ENCODE results near the gene PRXL2A.
"Not testable (repeated sequence)": the region's sequence is repeated elsewhere in the genome, so short reads cannot be mapped to it uniquely, and the experiment has no call there.

PRXL2A gene, protein sequence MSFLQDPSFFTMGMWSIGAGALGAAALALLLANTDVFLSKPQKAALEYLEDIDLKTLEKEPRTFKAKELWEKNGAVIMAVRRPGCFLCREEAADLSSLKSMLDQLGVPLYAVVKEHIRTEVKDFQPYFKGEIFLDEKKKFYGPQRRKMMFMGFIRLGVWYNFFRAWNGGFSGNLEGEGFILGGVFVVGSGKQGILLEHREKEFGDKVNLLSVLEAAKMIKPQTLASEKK

DNA sequence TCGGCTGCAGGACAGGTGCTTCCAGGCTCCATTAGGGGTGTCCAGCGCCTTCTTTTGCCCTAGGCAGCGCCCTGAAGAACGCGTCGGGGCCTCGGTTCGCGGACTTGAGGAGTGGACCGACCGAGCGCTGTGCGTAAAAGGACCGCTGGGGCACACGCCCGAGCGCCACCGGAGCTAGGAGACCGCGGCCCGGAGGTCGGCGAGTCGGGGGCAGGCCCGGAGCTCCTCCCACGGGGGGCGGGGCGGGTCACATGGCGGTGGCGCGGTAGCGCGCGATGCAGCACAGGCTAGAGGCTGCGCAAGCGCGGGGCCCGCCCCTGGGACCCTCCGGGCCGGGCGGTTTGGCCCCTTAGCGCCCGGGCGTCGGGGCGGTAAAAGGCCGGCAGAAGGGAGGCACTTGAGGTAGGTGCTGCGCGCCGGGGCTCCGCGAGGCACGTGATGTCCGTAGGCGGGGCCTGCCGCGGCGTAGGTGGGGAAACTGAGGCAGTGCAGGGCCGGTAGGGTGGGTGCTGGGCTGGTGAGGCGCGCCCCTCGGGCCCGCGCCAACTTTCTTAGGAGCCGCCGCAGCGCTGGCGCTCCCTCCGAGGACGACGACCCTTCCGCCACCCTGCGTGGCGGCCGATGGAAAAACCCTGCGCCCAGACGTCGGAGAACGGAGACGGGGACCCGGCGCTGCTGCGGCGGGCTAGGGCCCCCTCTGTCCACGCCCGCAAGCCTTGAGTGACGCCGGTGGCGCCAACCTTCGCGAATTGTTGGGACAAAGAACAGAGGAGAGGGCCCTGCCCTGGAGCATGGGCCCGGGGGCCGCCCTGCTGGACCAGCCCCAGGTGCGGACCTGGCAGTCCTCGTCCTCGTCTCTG, at the start of gene PRXL2A:
TSS of gene PRXL2A (plus strand) at position 310 of the 860 bp plus-strand sequence. CDS start 11,917 bp downstream, outside the sequence.
- peak; percentile 75 for DNase-seq (ENCODE audit: low read depth)

DNA sequence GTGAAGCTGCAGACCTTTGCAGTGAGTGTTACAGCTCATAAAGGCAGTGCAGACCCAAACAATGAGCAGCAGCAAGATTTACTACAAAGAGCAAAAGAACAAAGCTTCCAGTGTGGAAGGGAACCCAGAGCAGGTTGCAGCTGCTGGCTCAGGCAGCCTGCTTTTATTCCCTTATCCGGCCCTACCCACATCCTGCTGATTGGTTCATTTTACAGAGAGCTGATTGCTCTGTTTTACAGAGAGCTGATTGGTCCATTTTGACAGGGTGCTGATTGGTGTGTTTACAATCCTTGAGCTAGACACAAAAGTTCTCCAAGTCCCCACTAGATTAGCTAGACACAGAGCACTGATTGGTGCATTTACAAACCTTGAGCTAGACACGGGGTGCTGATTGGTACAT, 49.4 kb upstream of the PRXL2A start:
- DNase-seq (ENCODE audit: low read depth) = not testable (repeated sequence)

DNA sequence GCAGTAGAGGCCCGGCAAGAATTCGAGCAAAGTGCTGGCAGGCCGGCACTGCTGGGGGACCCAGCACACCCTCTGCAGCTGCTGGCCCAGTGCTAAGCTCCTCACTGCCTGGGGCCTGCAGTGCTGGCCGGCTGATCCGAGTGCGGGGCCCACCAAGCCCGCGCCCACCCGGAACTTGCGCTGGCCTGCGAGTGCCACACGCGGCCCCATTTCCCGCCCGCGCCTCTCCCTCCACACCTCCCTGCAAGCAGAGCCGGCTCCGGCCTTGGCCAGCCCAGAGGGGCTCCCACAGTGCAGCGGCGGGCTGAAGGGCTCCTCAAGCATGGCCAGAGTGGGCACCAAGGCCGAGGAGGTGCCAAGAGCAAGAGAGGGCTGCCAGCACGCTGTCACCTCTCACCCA, 48.7 kb upstream of the PRXL2A start:
- DNase-seq (ENCODE audit: low read depth) = no peak

DNA sequence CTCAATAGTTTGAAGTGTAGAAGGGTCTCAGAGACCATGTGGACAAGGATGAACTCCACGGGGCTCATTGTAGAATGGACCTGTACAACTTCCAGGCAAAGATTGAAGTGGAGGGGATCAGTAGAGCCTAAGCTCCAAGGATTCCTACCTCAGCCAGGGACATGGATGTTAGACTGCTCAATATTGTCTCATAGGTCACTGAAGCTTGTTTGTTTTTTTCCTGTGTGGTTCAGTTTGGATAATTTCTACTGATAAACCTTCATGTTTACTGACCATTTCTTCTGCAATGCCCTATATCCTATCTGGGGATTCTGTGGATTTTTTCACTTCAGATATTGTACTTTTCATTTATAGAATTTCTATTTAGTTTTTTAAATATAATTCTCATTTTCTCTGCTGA, 42.8 kb upstream of the PRXL2A start:
- DNase-seq (ENCODE audit: low read depth) = no peak

DNA sequence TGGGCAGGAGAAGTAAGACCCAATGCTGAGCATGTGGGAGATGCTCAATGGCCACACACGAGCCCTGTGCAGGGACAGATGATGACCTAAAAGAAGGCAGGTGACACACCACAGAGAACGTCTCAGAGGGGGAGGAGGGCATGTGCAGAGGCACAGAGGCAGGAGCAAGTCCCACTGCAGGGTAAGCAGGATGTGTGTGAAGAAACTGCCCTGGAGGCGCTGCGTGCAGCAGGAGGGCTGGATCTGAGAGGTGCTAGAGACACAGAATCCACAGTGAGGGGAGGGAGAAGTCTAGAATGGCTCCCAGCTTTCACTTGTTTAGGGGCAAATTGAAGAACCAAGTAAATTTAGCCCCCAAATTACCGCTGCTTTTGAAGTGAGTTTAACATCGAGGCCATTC, 36.9 kb upstream of the PRXL2A start:
- DNase-seq (ENCODE audit: low read depth) = no peak

DNA sequence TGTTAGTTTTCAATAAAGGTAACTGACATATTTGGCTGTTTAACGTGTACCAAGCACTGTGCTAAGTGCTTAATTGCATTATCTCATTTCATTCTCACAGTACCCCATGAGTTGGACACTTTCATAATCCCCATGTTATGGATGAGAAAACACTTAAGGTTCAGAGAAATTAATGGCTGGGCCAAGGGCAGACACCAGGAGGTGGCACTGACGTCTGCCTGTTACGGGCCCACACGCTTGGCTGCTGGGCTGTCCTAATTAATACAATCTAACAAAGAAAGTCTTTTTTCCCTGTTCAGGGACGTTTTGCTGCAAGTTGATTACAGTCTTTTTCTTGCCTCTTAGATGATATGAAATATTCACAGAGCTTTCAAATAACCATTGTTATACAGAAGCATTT, 35.7 kb upstream of the PRXL2A start:
- no peak for DNase-seq (ENCODE audit: low read depth)

DNA sequence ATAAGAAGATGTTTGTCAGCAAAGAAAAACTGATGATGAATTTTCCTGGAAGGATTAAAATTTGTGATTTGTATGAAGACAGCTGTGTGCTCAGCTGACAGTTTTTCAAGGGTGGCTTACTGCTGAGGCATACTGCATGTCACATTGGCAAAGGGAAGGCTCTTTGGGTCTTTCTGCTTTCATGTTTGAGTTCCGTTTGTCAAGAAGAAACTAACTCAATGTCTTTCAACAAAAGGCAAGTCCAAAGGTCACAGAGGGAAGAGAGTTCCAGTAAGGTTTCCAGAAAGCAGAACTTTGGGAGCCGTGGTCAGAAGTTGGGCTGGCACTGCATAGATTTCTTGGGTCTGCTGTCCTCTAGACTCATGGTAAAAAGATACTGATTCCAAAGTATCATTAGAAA, 34.8 kb upstream of the PRXL2A start:
- DNase-seq (ENCODE audit: low read depth) = no peak

DNA sequence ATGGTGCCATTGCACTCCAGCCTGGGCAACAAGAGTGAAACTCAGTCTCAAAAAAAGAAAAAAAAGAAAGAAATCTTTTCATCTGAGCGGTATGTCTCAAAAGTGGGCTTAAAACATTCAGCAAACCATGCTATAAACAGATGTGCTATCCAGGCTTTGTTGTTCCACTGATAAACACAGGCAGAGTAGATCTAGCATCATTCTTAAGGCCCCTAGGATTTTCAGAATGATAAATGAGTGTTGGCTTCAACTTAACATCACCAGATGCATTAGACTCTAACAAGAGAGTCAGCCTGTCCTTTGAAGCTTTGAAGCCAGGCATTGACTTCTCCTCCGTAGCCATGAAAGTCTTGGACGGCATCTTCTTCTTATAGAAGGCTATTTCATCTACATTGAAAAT, 28.6 kb upstream of the PRXL2A start:
- no peak for DNase-seq (ENCODE audit: low read depth)

DNA sequence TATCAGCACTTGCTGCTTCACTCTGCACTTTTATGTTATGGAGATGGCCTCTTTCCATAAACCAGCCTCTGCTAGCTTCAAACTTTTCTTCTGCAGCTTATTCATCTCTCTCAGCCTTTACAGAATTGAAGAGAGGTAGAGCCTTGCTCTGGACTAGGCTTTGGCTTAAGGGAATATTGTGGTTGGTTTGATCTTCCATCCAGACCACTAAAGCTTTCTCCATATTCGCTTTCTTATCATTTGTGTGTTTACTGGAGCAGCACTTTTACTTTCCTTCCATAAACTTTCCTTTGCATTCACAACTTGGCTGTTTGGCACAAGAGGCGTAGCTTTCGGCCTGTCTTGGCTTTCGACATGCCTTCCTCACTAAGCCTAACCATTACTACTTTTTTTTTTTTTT, 28.2 kb upstream of the PRXL2A start:
- no peak for DNase-seq (ENCODE audit: low read depth)

DNA sequence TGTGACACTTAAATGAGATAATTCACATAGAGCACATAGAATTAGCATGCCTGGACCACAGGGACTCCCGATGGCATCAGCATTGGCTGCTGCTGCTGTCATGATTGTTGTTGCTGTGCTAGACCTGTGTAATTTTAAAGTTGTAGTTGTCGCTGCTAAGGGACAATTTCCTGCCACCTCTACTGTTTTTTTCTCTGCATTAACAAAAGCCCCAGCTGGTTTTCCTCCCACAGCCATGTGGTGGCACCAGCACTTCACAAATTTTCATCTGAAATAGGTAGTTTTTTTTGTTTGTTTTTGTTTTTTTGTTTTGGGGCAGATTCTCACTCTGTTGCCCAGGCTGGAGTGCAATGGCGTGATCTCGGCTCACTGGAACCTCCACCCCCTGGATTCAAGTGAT, 25.4 kb upstream of the PRXL2A start:
- no peak for DNase-seq (ENCODE audit: low read depth)

DNA sequence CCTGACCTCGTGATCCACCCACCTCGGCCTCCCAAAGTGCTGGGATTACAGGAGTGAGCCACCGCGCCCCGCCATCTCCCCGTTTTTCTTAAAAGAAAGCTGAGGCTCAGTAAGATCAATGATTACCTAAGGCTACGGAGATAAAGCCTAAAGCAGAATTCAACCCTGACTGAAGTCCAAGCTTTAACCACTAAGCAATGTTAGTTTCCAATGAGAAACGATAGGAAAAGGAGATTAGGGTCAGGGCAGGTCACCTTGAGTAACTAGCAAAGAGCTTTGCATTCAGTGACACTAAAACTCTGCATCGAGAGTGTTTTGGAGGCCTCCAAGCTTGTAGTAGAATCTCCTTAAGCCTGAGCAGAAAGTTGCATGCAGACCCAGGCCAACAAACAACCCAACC, 17.6 kb upstream of the PRXL2A start:
- no peak for DNase-seq (ENCODE audit: low read depth)

DNA sequence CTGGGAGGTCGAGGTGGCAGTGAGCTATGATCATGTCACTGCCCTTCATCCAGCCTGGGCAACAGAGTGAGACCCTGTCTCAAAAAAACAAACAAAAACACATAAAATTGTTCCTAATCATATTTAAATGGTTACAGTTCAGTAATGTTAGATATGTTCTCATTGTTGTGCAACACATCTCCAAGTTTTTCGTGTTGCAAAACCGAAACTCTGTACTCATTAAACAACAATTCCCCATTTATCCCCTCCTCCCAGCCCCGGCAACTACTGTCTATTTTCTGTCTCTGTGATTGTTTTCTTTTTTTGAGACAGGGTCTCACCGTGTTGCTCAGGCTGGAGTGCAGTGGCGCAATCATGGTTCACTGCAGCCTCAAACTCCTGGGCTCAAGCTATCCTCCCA, 16.1 kb upstream of the PRXL2A start:
- DNase-seq (ENCODE audit: low read depth) = no peak

DNA sequence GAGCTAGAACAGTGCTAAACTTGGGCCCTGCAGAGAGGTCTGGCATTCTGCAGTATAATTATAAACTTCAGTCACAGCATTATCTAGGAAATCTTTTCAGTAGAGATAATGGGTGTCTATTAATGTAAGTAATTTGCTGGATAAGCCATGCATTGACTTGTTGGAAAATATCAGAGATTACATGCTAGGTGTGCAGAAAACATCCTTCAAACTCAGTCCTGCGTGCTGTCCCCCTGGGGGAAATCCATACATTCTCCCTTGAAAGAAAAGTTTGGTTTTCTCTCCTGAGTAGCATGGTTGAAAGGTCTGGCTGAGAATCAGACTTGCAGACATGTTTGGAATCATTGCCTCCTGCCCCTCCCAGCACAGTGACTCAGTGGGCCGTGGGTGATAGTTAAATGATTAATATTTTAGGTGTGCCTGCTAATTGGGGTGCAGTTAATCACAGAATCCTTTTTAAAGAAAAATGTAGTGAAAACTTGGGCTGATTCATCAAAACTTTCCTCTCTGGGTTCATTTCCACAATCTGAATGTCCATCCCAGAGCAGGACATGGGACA, 13.9 kb upstream of the PRXL2A start:
- no peak for DNase-seq (ENCODE audit: low read depth)

DNA sequence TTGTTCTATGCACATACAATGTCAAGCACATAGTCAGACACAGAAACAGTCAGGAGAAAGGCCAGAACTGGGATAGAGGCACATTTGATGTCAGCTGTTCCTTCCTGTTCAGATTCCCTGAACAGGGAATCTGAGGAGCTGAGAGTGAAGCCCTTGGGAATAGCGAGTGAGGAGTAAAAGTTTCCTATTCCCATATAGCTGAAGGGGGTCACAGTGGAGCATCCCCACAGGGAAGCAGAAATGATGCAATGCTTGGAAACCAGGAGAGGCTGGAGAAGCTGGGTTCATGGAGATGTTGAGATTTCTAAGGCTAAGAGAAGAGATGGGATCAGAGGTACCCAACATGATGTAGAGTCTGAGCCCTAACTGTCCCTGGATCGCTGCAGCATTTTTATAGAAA, 11.3 kb upstream of the PRXL2A start:
- no peak for DNase-seq (ENCODE audit: low read depth)

DNA sequence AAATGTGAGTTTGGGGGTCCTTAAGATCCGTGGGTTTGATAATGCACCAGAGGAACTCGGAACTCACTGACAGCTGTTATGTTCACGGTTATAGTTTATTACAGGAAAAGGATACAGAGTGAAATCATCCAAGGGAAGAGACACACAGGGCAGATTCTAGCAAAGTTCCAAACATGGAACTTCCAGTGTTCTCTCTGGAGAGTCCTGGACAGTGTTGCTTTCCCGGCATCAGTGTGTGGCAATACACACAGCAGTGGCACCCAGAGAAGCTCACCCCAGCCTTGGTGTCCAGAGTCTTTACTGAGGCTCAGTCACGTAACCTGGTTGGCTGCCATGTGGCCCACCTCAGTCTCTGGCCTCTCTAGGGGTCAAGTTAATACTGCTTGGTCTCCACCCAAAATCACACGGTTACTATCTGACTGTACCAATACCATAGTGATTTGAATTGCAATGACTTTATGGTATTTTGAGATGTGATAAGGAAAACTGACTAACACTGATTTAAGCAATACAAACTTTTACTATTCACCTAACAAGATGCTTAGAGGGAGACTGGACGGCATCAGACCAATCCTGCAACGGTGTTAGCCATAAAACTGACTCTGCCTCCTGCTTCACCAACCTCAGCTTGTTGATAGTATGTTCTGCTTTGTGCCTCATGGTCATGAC, 8.1 kb upstream of the PRXL2A start:
- DNase-seq (ENCODE audit: low read depth) = no peak

DNA sequence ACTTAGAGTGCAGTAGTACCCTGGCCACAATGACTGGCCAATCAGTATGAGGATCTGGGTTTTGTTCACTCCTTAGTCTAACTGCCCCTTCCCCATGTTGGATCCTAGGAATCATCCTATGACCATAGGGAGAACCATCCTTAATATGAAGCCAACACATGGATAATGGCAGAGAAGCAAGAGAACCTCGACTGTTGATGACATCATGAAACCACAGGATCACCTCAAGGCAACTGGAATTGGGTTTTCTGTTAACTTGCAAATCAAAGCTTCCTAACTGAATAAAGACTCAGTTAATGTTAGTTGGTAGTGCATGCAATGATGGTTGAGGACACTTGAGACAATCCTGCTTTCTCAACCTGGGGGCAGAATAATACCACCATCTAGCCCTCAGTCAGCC, 3.3 kb upstream of the PRXL2A start:
- no peak for DNase-seq (ENCODE audit: low read depth)

DNA sequence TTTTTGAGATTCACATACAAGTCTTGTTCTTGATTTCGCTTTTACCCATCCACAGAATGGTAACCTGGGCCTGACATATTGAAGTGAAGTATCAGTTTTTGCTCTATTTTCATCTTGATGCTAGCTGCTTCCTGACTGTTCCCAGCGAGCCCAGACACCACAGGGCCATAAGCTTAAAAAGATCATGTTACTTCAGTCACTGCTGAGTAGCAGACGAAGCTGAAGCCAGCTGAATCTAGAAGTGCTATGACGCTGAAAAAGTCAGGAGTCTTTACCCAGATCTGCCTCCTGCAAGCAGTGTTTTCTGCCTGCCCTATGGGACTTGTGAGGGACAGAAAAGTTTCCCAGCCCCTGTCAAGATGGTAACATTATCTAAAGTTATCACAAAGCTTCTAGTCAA, 2.7 kb upstream of the PRXL2A start:
- DNase-seq (ENCODE audit: low read depth) = no peak

DNA sequence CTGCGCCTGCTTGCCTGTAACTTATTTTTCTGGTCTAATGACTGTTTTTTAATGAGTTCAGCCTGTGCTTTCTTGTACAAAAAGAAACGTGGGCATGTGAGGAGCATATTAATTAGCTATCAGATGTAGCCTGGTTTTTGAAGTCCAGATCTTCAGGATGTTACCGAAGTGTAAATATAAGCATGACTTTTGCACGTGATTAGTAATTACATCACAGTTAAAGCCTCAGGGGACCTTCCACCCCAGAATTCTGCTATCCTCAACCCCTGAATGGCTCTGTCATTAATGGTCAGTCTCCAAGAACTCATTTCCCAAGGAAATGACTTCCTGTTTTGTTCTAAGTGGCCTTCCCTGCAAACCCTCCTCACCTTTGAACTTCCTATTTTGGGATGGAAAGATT, 2.1 kb upstream of the PRXL2A start:
- no peak for DNase-seq (ENCODE audit: low read depth)

DNA sequence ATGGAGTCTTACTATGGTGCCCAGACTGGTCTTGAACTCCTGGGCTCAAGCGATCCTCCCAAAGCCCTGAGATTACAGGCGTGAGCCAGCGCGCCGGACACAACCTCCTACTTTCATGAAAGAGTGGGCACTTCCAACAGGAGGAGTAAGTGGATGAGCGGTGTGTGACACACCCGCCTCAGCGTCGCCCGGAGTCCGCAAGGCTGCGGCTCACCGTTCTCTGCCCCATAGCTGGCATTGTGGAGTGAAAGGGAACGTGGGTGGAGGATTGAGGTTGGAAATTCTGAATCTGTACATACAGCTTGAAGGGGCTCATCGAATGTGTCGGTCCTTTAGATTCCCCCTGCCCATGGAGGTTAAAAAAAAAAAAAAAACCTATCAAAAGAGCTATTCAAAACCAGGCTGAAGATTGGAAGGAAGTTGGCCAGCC, 524 bp upstream of the PRXL2A start:
- peak; percentile 54 for DNase-seq (ENCODE audit: low read depth)

DNA sequence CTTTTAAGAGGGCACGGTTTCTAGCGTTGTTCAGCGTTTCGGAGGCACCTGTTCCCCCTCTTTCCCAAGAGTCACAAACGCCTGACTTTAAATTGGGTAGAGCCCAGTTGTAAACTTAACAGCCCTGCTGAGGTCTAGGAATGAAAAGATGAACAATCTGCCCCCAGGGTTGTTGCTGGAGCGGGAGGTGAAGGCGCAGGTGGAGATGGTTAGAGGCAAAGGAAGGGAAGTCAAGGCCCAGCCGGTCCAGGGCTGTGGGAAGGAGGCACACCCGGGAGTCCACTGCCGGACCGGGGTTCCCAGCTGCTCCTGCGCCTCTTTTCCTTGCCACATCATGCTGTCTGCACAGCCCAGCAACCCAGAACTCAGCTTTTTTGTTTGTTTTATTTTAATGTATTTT, 770 bp downstream of the PRXL2A start:
- DNase-seq (ENCODE audit: low read depth) = no peak

DNA sequence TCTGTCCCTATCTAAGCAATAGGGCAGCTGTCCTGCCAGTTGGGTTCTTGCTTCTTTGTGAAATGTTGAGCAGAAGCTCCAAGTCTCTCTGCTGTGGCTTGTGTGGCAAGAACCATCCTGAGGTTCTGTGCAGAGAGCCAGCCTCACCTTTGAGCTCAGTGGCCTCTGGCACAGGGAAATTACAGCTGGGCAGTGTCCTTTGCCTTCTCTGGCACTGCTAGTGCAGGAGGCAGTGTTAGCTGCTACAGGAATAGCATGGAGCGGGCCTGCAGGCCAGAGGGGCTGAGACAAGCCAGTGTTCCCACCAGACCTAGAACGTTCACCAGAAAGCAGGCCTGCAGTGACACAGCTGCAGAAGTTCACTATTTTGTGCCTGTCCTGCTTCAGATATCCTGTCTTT, 1.8 kb downstream of the PRXL2A start:
- no peak for DNase-seq (ENCODE audit: low read depth)

DNA sequence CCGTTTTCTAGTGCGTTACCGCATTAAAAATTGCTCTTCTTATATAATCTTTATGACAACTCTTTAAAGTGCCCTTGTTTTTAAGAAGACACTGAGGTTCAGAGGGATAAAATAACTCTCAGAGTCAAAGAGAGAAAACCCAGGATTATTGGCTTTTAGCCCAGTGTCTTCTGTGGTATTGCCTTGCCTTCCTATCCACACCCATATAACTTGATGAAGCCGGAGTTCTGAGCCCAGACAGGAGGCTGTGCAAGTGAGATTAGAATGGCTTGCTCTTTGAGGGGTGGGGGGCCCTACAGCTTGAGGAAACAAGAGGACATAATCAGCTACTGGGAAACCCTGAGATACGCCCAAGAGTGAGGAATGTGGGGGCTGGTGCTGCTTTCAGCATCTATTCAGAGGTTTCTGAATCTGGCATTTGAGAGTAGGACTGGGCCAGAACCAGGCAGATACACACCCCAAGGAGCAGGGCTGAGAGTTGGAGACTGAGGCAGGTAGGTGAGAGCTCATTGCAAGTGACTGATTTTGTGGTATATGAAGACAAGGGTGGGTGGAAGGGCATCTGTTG, 2.3 kb downstream of the PRXL2A start:
- no peak for DNase-seq (ENCODE audit: low read depth)

DNA sequence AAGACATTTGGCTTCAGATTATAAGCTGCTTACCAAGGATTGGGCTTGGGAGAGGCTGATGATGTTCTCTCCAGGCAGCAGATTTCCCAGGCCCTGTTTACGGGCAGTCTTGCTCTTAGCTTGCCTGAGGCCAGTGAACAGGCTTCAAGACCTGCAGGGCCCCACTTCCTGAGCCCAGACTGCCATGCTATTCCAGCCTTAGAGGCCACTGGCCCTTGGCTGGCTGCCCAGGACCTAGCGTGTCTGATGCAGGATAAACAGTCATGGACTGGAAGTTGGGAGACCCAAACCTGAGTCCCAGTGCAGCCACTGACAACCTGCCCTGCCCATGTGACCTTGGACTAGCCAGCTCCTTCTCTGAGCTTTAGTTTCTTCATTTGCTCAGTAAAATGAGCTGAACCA, 2.9 kb downstream of the PRXL2A start:
- DNase-seq (ENCODE audit: low read depth) = no peak

All from activated T-cell treated with anti-CD3 and anti-CD28 coated beads for 24 hours (primary cell).